GM19328 (cell line): ENCODE data around the gene APAF1.

Source experiments
- ATAC-seq: cut with Tn5 transposase; IDR thresholded peaks from one replicate; pipeline ENCODE4 v1.9.1; 2021; ENCODE audit warnings: mild to moderate bottlenecking, moderate library complexity; ENCODE audit not compliant: unreplicated experiment

APAF1 gene

GRCh38 chr12:98669751-98670150 lies 24.7 kb downstream of the APAF1 start:
- ATAC-seq, result no peak

GRCh38 chr12:98671459-98671858 lies 26.4 kb downstream of the APAF1 start:
- ATAC-seq, result no peak

GRCh38 chr12:98674841-98675240 lies 29.8 kb downstream of the APAF1 start:
- ATAC-seq, result no peak

GRCh38 chr12:98678236-98678945 lies 33.3 kb downstream of the APAF1 start:
- no peak for ATAC-seq

- ATAC-seq, result no peak
Measured at GRCh38 chr12:98678946-98679610, 34.0 kb downstream of the APAF1 start.

- no peak for ATAC-seq
Measured at GRCh38 chr12:98679611-98680005, 34.5 kb downstream of the APAF1 start.

- no peak for ATAC-seq
Measured at GRCh38 chr12:98684199-98684598, 39.1 kb downstream of the APAF1 start.

- ATAC-seq, result no peak
Measured at GRCh38 chr12:98686603-98687002, 41.5 kb downstream of the APAF1 start.

- no peak for ATAC-seq
Measured at GRCh38 chr12:98691351-98691750, 46.3 kb downstream of the APAF1 start.

- no peak for ATAC-seq
Measured at GRCh38 chr12:98696036-98696646, 51.1 kb downstream of the APAF1 start.

GRCh38 chr12:98697209-98697608 lies 52.1 kb downstream of the APAF1 start:
- no peak for ATAC-seq

- peak; percentile 92 for ATAC-seq
Measured at GRCh38 chr12:98698603-98699463, 53.7 kb downstream of the APAF1 start.

GRCh38 chr12:98699586-98699985 lies 54.5 kb downstream of the APAF1 start:
- ATAC-seq, result no peak

GRCh38 chr12:98701166-98701565 lies 56.1 kb downstream of the APAF1 start:
- no peak for ATAC-seq

GRCh38 chr12:98709022-98709421 lies 63.9 kb downstream of the APAF1 start:
- no peak for ATAC-seq

GRCh38 chr12:98714426-98714825 lies 69.3 kb downstream of the APAF1 start:
- ATAC-seq, result no peak

GRCh38 chr12:98719515-98720504 lies 74.7 kb downstream of the APAF1 start:
- no peak for ATAC-seq

- no peak for ATAC-seq
Measured at GRCh38 chr12:98721204-98721702, 76.2 kb downstream of the APAF1 start.

GRCh38 chr12:98724384-98725155 lies 79.5 kb downstream of the APAF1 start:
- ATAC-seq, result no peak
